Lower leg skin (tissue), 4 donors: ENCODE measurements around the gene VEGFC. TPM values are rescaled to one million over a fixed set of nuclear protein-coding genes. Genes with fewer than 3 reads are reported as not detected.

Source experiments
- DNase-seq, 2 donors: peaks; one replicate each; pipeline ENCODE4 v3.0.0-alpha.2; 2019; ENCODE audit warnings: low spot score in 2 of 2
- H3K4me3 ChIP-seq: fragments of 200-600 bp; sonication (generic); 2 replicates; pipeline ENCODE4 v1.5.1; 2017; ENCODE audit warnings: mild to moderate bottlenecking, low read depth; ENCODE audit not compliant: poor library complexity, severe bottlenecking
- POLR2A ChIP-seq, 2 donors: fragments of 450-650 bp; IDR thresholded peaks; one replicate each; pipeline ENCODE4 v1.6.1; 2016 to 2017; ENCODE audit warnings: antibody characterized with exemption in 2 of 2, mild to moderate bottlenecking in 1 of 2, moderate library complexity in 1 of 2
- WGBS, 2 donors: methylation state at CpG; one replicate each; pipeline ENCODE4 v1.1.5; 2018; 5-methylcytosine and 5-hydroxymethylcytosine counted together
- intact Hi-C: fragments of 100-400 bp; cut with DNase I; formaldehyde crosslinking; loops from one replicate; pipeline ENCODE4 v1.15.0; 2023; ENCODE audit warnings: low total_unique reads
- total RNA-seq, 4 donors: library from RNA; depleted of rRNA; stranded (reverse); fragments of >200 nt; gene quantifications; one replicate each; pipeline ENCODE4 v1.1.0, GENCODE V29; 2016
- TF ChIP-seq, protein P1 (sequence below), 3 donors: fragments of 450-650 bp; IDR thresholded peaks; one replicate each; pipeline ENCODE4 v1.5.1; 2016; ENCODE audit warnings: antibody characterized with exemption in 3 of 3, mild to moderate bottlenecking in 3 of 3, moderate library complexity in 2 of 3

The VEGFC gene
- total RNA-seq, 4 donors from 2014 or later, result 1.4 to 6.1 (median 3.2) TPM

DNA sequence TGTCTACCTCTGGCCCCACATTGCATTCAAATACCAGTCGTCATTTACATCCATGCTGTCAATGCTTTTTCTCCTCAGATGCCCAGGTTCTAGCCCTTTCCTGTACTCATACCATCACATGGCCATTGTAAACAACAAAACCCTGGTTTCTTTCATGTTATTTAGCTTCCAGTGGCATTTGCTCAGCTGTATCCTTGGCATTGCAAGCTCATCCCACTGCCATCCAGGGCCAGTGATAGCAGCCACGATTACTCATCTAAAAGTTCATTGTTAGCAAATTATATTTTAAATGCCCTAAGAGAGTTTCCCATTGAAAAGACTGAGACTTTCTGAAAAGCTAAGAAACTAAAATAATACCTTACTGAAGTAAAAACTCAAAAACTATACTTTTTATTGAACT, 34.0 kb downstream of the VEGFC start:
- intact Hi-C loops, result no loop called here
- WGBS, 2 donors, result 76 to 84% methylated on average over 2 of the region's 2 CpGs
- TF ChIP-seq, protein P1, sequence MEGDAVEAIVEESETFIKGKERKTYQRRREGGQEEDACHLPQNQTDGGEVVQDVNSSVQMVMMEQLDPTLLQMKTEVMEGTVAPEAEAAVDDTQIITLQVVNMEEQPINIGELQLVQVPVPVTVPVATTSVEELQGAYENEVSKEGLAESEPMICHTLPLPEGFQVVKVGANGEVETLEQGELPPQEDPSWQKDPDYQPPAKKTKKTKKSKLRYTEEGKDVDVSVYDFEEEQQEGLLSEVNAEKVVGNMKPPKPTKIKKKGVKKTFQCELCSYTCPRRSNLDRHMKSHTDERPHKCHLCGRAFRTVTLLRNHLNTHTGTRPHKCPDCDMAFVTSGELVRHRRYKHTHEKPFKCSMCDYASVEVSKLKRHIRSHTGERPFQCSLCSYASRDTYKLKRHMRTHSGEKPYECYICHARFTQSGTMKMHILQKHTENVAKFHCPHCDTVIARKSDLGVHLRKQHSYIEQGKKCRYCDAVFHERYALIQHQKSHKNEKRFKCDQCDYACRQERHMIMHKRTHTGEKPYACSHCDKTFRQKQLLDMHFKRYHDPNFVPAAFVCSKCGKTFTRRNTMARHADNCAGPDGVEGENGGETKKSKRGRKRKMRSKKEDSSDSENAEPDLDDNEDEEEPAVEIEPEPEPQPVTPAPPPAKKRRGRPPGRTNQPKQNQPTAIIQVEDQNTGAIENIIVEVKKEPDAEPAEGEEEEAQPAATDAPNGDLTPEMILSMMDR (IDR thresholded peaks at IDR 0.05), result no peak
- TF ChIP-seq POLR2A (IDR thresholded peaks at IDR 0.05), result no peak

DNA sequence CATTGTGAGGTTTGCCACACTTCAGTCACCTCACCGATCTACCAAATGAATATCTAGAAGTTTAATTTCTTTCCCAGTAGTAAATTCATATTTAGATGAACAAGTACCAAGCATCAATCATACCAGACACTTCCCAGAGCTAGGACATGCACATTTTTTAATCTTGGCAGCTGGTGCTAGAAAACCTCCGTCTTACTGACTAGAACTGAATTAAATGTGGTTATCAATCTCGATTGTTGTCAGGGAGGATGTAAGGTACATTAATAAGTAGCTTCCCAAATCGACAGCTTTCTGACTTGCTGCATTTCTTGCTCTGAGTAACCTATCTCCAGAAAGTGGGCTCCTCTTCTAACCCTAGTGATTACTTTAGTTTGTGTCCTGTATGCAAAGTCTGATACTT, 34.4 kb downstream of the VEGFC start:
- no peak for TF ChIP-seq POLR2A (IDR thresholded peaks at IDR 0.05)
- TF ChIP-seq, protein P1 (IDR thresholded peaks at IDR 0.05), result no peak
- intact Hi-C loops, result no loop called here
- no peak for DNase-seq
- H3K4me3 ChIP-seq, result no peak overlapping the region
- 69 to 72% methylated on average over 4 of the region's 4 CpGs for WGBS, 2 donors

More for the DNA sequence above, 34.0 kb downstream of the VEGFC start:
- DNase-seq, result no peak
- H3K4me3 ChIP-seq, result no peak overlapping the region

DNA sequence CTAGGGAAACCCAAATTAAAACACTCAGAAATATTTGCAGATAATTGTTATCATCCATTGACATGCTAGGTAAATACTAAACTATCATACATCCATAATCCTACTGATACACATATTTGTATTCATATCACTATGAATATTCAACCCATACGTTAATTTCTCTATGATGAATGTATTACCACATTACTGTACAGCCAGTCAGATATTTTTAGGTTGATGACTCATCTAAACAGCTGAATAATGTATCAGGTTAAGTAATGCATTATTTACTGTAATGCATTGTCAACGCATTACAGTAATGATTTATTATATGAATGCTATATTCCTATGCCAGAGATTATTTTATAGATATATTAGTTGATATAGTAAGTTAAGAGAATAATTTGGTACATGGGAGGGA, 37.1 kb downstream of the VEGFC start:
- no peak overlapping the region for H3K4me3 ChIP-seq
- TF ChIP-seq, protein P1 (IDR thresholded peaks at IDR 0.05), result no peak
- TF ChIP-seq POLR2A (IDR thresholded peaks at IDR 0.05), result no peak
- DNase-seq, result no peak
- WGBS, 2 donors, result 61 to 72% methylated on average over 2 of the region's 2 CpGs
- intact Hi-C loops, result no loop called here

DNA sequence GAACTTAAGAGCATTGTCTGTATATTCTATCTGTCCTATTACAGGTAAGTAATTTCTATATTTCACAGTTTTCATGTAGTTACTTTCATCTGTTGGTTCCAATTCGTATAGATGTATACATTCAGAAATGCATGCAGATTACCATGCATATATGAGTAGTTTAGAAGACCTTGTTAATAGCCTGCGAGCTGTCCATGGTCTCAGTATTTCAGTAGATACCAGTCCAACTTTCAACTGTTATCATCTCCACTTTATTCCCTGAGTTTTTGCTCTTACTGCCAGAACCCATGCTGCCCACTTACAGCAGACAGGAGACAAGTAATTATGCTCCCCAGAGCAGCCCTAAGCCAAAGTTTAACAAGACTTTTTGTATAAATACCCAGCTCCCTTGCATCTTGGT, 37.7 kb downstream of the VEGFC start:
- H3K4me3 ChIP-seq, result no peak overlapping the region
- DNase-seq, result no peak
- TF ChIP-seq, protein P1 (IDR thresholded peaks at IDR 0.05), result no peak
- TF ChIP-seq POLR2A (IDR thresholded peaks at IDR 0.05), result no peak
- intact Hi-C loops, result no loop called here
- 79 to 89% methylated on average over 2 of the region's 2 CpGs for WGBS, 2 donors

DNA sequence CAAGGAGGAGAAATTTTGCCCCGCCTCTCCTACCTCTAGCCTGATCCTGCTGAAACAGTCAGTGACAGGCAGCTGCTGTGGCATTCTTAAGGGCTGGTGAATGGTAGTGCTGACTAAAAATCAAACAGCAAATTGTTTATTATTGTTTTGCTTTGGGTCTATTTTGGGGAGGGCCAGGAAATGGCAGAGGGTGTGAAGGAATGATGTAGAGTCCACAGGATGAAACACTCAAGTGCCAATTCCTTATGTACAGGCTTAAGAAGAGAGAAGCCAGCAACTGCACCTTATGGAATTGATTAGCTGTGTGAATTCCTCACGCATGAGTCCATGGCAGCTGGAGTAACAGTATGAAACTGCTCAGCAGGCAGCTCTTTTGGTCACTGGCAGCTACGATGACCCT, 39.7 kb downstream of the VEGFC start:
- H3K4me3 ChIP-seq, result no peak overlapping the region
- intact Hi-C loops, result no loop called here
- 60 to 68% methylated on average over 3 of the region's 3 CpGs for WGBS, 2 donors
- no peak for DNase-seq
- TF ChIP-seq, protein P1 (IDR thresholded peaks at IDR 0.05), result no peak
- no peak for TF ChIP-seq POLR2A (IDR thresholded peaks at IDR 0.05)

DNA sequence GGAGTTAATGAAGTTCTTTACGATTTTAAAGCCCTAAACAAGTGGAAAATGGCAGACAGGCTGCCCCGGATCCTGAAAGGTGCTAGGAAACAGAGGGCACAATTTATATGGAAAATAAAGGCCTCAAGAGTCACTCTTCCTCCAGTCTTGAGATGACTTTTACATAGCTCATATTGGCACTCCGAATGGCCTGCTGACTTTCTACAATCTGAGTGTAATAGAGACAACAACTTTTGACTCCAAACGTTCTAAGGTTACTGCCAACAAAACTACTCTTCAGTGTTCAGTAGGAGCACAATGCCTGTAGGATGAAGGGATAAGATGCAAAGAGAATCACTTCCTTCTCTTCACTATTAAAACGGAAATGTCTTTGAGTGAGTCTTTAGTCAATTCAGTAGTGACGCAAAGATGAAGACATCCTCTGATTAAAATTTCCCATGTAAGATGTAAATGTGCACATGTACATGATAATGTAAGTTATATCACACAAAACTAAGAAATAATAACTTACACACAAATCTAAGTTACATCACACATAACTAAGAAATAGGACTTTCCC, 40.5 kb downstream of the VEGFC start:
- no peak for DNase-seq
- intact Hi-C loops, result no loop called here
- no peak overlapping the region for H3K4me3 ChIP-seq
- 76 to 78% methylated on average over 6 of the region's 6 CpGs for WGBS, 2 donors
- TF ChIP-seq, protein P1 (IDR thresholded peaks at IDR 0.05), result no peak
- TF ChIP-seq POLR2A (IDR thresholded peaks at IDR 0.05), result no peak
